NK-92 treated with Interleukin-12 subunit alpha and Interleukin-12 subunit beta, amount 100 ng/mL, for 24 hours (cell line): ENCODE results near the gene SRRM2.

Source experiments
- DNase-seq: peaks from one replicate; lab custom pipeline; 2025; lab: John Stamatoyannopoulos, UW

Gene SRRM2

GRCh38 chr16:2798723-2799204 is 46.3 kb downstream of the SRRM2 start:
- no peak for DNase-seq

- DNase-seq: no peak
Observed at GRCh38 chr16:2799205-2799858, 46.9 kb downstream of the SRRM2 start.

GRCh38 chr16:2799859-2800226 is 47.4 kb downstream of the SRRM2 start:
- no peak for DNase-seq

GRCh38 chr16:2803545-2804195 is 51.2 kb downstream of the SRRM2 start:
- DNase-seq: no peak

GRCh38 chr16:2804728-2805127 is 52.3 kb downstream of the SRRM2 start:
- no peak for DNase-seq

GRCh38 chr16:2806286-2806685 is 53.8 kb downstream of the SRRM2 start:
- DNase-seq: no peak

- no peak for DNase-seq
Observed at GRCh38 chr16:2808181-2808580, 55.7 kb downstream of the SRRM2 start.

- DNase-seq: no peak
Observed at GRCh38 chr16:2809149-2809760, 56.8 kb downstream of the SRRM2 start.

- DNase-seq: no peak
Observed at GRCh38 chr16:2810651-2811050, 58.2 kb downstream of the SRRM2 start.

GRCh38 chr16:2811703-2812471 is 59.4 kb downstream of the SRRM2 start:
- no peak for DNase-seq

GRCh38 chr16:2813771-2814221 is 61.4 kb downstream of the SRRM2 start:
- DNase-seq: no peak

- DNase-seq: no peak
Observed at GRCh38 chr16:2814551-2815298, 62.3 kb downstream of the SRRM2 start.

- no peak for DNase-seq
Observed at GRCh38 chr16:2815299-2815771, 62.9 kb downstream of the SRRM2 start.

GRCh38 chr16:2816751-2817339 is 64.4 kb downstream of the SRRM2 start, which contains the start of gene PRSS21:
Gene PRSS21, plus strand, starts transcription at chr16:2817237. Its CDS starts 32 bp downstream, at chr16:2817269.
- no peak for DNase-seq

GRCh38 chr16:2817340-2818271 is 65.2 kb downstream of the SRRM2 start:
- no peak for DNase-seq

GRCh38 chr16:2818272-2818876 is 65.9 kb downstream of the SRRM2 start:
- DNase-seq: no peak

- DNase-seq: no peak
Observed at GRCh38 chr16:2819179-2819938, 66.9 kb downstream of the SRRM2 start.

GRCh38 chr16:2819939-2820835 is 67.7 kb downstream of the SRRM2 start:
- DNase-seq: no peak
